GM21447 (cell line): Measurements from ENCODE around the gene NMUR1.

Experiments used
- ATAC-seq: cut with Tn5 transposase; IDR thresholded peaks from one replicate; pipeline ENCODE4 v1.9.1; 2021; ENCODE audit not compliant: unreplicated experiment

The NMUR1 gene

GRCh38 chr2:231554327-231554726, 24.1 kb upstream of the NMUR1 start:
- ATAC-seq, result peak; percentile 23

- ATAC-seq, result no peak
These were observed 22.5 kb upstream of the NMUR1 start for GRCh38 chr2:231552752-231553151.

- no peak for ATAC-seq
These were observed 19.4 kb upstream of the NMUR1 start for GRCh38 chr2:231549446-231550239.

- ATAC-seq, result no peak
These were observed 18.5 kb upstream of the NMUR1 start for GRCh38 chr2:231548752-231549151.

- ATAC-seq, result no peak
These were observed 17.3 kb upstream of the NMUR1 start for GRCh38 chr2:231547315-231548110.

GRCh38 chr2:231546014-231546715, 15.9 kb upstream of the NMUR1 start:
- no peak for ATAC-seq

GRCh38 chr2:231545105-231545902, 15.1 kb upstream of the NMUR1 start:
- ATAC-seq, result peak; percentile 99

- no peak for ATAC-seq
These were observed 11.9 kb upstream of the NMUR1 start for GRCh38 chr2:231542136-231542535.

GRCh38 chr2:231541645-231542044, 11.4 kb upstream of the NMUR1 start:
- ATAC-seq, result no peak

GRCh38 chr2:231539991-231540390, 9.7 kb upstream of the NMUR1 start:
- no peak for ATAC-seq

GRCh38 chr2:231535961-231536360, 5.7 kb upstream of the NMUR1 start:
- ATAC-seq, result no peak

- ATAC-seq, result no peak
These were observed 3.5 kb upstream of the NMUR1 start for GRCh38 chr2:231533777-231534125.

GRCh38 chr2:231533086-231533776, 3.0 kb upstream of the NMUR1 start:
- no peak for ATAC-seq

- no peak for ATAC-seq
These were observed 2.5 kb upstream of the NMUR1 start for GRCh38 chr2:231532756-231533035.

GRCh38 chr2:231531883-231532755, 1.9 kb upstream of the NMUR1 start:
- no peak for ATAC-seq

GRCh38 chr2:231531466-231531865, 1.2 kb upstream of the NMUR1 start:
- ATAC-seq, result no peak

GRCh38 chr2:231528636-231529030, 1.6 kb downstream of the NMUR1 start:
- no peak for ATAC-seq

- no peak for ATAC-seq
These were observed 2.1 kb downstream of the NMUR1 start for GRCh38 chr2:231527955-231528635.

GRCh38 chr2:231527091-231527395, 3.2 kb downstream of the NMUR1 start:
- no peak for ATAC-seq
